Lower leg skin (tissue), 3 donors: ENCODE measurements around the gene VPS39.

Experiments
- CTCF ChIP-seq, 3 donors: fragments of 450-650 bp; IDR thresholded peaks; one replicate each; pipeline ENCODE4 v1.5.1; 2016; ENCODE audit warnings: antibody characterized with exemption in 3 of 3, mild to moderate bottlenecking in 3 of 3, moderate library complexity in 2 of 3
- POLR2A ChIP-seq, 2 donors: fragments of 450-650 bp; IDR thresholded peaks; one replicate each; pipeline ENCODE4 v1.6.1; 2016 to 2017; ENCODE audit warnings: antibody characterized with exemption in 2 of 2, mild to moderate bottlenecking in 1 of 2, moderate library complexity in 1 of 2

GRCh38 chr15:42155546-42156242, 52.4 kb downstream of the VPS39 start:
- TF ChIP-seq CTCF (IDR thresholded peaks at IDR 0.05) (no peak), POLR2A (IDR thresholded peaks at IDR 0.05) (no peak)
